HepG2 (cell line): ENCODE measurements around the gene ZNF526. TPM values are rescaled to one million over a fixed set of nuclear protein-coding genes. Genes with fewer than 3 reads are reported as not detected.

ENCODE experiments used
- CENPBD1 ChIP-seq: sonication (generic); formaldehyde crosslinking; IDR thresholded peaks from 2 replicates; pipeline ENCODE4 v1.8.0; 2022; ENCODE audit warnings: missing genetic modification reagents, low read depth, mild to moderate bottlenecking, borderline replicate concordance
- DNMT3B ChIP-seq: conservative IDR thresholded peaks from 2 replicates; pipeline ENCODE4 v1.6.1; 2016; ENCODE audit warnings: missing biosample characterization, control low read depth
- GATA4 ChIP-seq: sonication (generic); IDR thresholded peaks from 2 replicates; pipeline ENCODE4 v1.6.1; 2016; ENCODE audit warnings: antibody characterized with exemption, low read depth, borderline replicate concordance
- HNRNPUL1 ChIP-seq: fragments of 200-400 bp; formaldehyde crosslinking; IDR thresholded peaks from 2 replicates; pipeline ENCODE4 v1.6.1; 2017; ENCODE audit warnings: low read depth, mild to moderate bottlenecking, low read length, moderate library complexity
- HOMEZ ChIP-seq: IDR thresholded peaks from 2 replicates; pipeline ENCODE4 v1.6.1; 2016; ENCODE audit warnings: low read depth
- JDP2 ChIP-seq: sonication (generic); formaldehyde crosslinking; IDR thresholded peaks from 2 replicates; pipeline ENCODE4 v1.8.1; 2022; ENCODE audit warnings: missing genetic modification reagents, borderline replicate concordance
- MTA3 ChIP-seq: sonication (generic); formaldehyde crosslinking; IDR thresholded peaks from 2 replicates; pipeline ENCODE4 v1.4.0; 2020; ENCODE audit warnings: missing genetic modification reagents
- NCOR1 ChIP-seq: fragments of 200-600 bp; sonication (generic); IDR thresholded peaks from 2 replicates; pipeline ENCODE4 v1.7.0; 2017; ENCODE audit warnings: antibody characterized with exemption, low read length, borderline replicate concordance
- NFE2L2 ChIP-seq: fragments of 150-350 bp; IDR thresholded peaks from 2 replicates; pipeline ENCODE4 v1.6.1; 2014; ENCODE audit warnings: low read length
- SP2 ChIP-seq: sonication (generic); formaldehyde crosslinking; IDR thresholded peaks from 2 replicates; pipeline ENCODE4 v1.5.1; 2020; ENCODE audit warnings: mild to moderate bottlenecking, missing genetic modification reagents
- SRY ChIP-seq: sonication (generic); formaldehyde crosslinking; IDR thresholded peaks from 2 replicates; pipeline ENCODE4 v1.8.0; 2022; ENCODE audit warnings: mild to moderate bottlenecking, missing genetic modification reagents
- TCF7L2 ChIP-seq: IDR thresholded peaks from 2 replicates; pipeline ENCODE4 v1.6.1; 2011; ENCODE audit warnings: mild to moderate bottlenecking, low read depth, low read length, moderate library complexity
- ZMYM2 ChIP-seq: sonication (generic); formaldehyde crosslinking; IDR thresholded peaks from 2 replicates; pipeline ENCODE4 v1.8.0; 2022; ENCODE audit warnings: mild to moderate bottlenecking, missing genetic modification reagents
- ZNF10 ChIP-seq: sonication (generic); formaldehyde crosslinking; IDR thresholded peaks from 2 replicates; pipeline ENCODE4 v1.4.0; 2020; ENCODE audit warnings: mild to moderate bottlenecking, low read depth, missing genetic modification reagents, borderline replicate concordance
- ZNF275 ChIP-seq: sonication (generic); formaldehyde crosslinking; IDR thresholded peaks from 2 replicates; pipeline ENCODE4 v1.8.0; 2022; ENCODE audit warnings: missing genetic modification reagents, mild to moderate bottlenecking, inconsistent platforms, borderline replicate concordance
- ZNF30 ChIP-seq: sonication (generic); formaldehyde crosslinking; IDR thresholded peaks from 2 replicates; pipeline ENCODE4 v1.5.0; 2020; ENCODE audit warnings: mild to moderate bottlenecking, missing genetic modification reagents
- ZNF367 ChIP-seq: sonication (generic); formaldehyde crosslinking; IDR thresholded peaks from 2 replicates; pipeline ENCODE4 v1.4.0; 2020; ENCODE audit warnings: missing genetic modification reagents, borderline replicate concordance
- ZNF569 ChIP-seq: sonication (generic); formaldehyde crosslinking; IDR thresholded peaks from 2 replicates; pipeline ENCODE4 v1.5.0; 2020; ENCODE audit warnings: mild to moderate bottlenecking, missing genetic modification reagents, moderate library complexity, borderline replicate concordance
- ZNF605 ChIP-seq: sonication (generic); formaldehyde crosslinking; IDR thresholded peaks from 2 replicates; pipeline ENCODE4 v1.8.0; 2022; ENCODE audit warnings: mild to moderate bottlenecking, missing genetic modification reagents
- ZNF7 ChIP-seq: IDR thresholded peaks from 2 replicates; pipeline ENCODE4 v1.6.1; 2016; ENCODE audit warnings: missing biosample characterization, missing genetic modification reagents
- ZNF766 ChIP-seq: sonication (generic); formaldehyde crosslinking; IDR thresholded peaks from 2 replicates; pipeline ENCODE4 v1.5.0; 2020; ENCODE audit warnings: missing genetic modification reagents, borderline replicate concordance
- ZNF878 ChIP-seq: sonication (generic); formaldehyde crosslinking; IDR thresholded peaks from 2 replicates; pipeline ENCODE4 v1.8.1; 2023; ENCODE audit warnings: mild to moderate bottlenecking, missing genetic modification reagents, moderate library complexity
- ZUFSP ChIP-seq: sonication (generic); formaldehyde crosslinking; IDR thresholded peaks from 2 replicates; pipeline ENCODE4 v1.9.0; 2021; ENCODE audit warnings: missing genetic modification reagents, mild to moderate bottlenecking, borderline replicate concordance
- polyA plus RNA-seq, 8 experiments: library from polyadenylated mRNA; depleted of rRNA in 3 of 8; stranded (reverse) in 7 of 8; unstranded in 1 of 8; fragments of >200 nt; fragmentation: Illumina TruSeq in 4 of 8; extraction: Trizol in 4 of 8; gene quantifications; 2 replicates each; pipeline versions ENCODE4 v1.2.1 to v1.2.3, GENCODE V29; 2011 to 2016; ENCODE audit warnings: low read depth in 4 of 8, missing spikeins in 1 of 8, mixed read lengths in 1 of 8; ENCODE audit not compliant: insufficient read depth in 1 of 8
- total RNA-seq, 5 experiments: library from RNA; depleted of rRNA; stranded (reverse); fragments of >200 nt; fragmentation: Illumina TruSeq; extraction: Trizol; gene quantifications; 2 replicates each; pipeline ENCODE4 v1.2.3, GENCODE V29; 2016; ENCODE audit warnings: low read depth in 1 of 5
- TF ChIP-seq, protein P1 (sequence below): sonication (generic); formaldehyde crosslinking; IDR thresholded peaks from 2 replicates; pipeline ENCODE4 v1.4.0; 2020; ENCODE audit warnings: mild to moderate bottlenecking, missing genetic modification reagents

ZNF526 gene
- total and polyA plus RNA-seq, 2 of the 13 experiments (the other 11 are each of a cell fraction or from before 2014, with no cell fraction given), result 3.3 to 8.4 TPM

GRCh38 chr19:42219812-42220750, at the start of gene ZNF526 (continued):
- TF ChIP-seq NCOR1, result no peak
- peak; percentile 82; the same call in 1 of the 2 replicates for TF ChIP-seq GATA4
- TF ChIP-seq DNMT3B (CRISPR knock-in tag), result no peak
- TF ChIP-seq, protein P1, sequence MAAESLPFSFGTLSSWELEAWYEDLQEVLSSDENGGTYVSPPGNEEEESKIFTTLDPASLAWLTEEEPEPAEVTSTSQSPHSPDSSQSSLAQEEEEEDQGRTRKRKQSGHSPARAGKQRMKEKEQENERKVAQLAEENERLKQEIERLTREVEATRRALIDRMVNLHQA (CRISPR knock-in tag), result no peak
- no peak for TF ChIP-seq ZUFSP (CRISPR knock-in tag)
- TF ChIP-seq ZNF367 (CRISPR knock-in tag), result no peak
- no peak for TF ChIP-seq CENPBD1 (CRISPR knock-in tag)
- TF ChIP-seq TCF7L2, result no peak
- TF ChIP-seq ZMYM2 (CRISPR knock-in tag), result no peak
- TF ChIP-seq ZNF766 (CRISPR knock-in tag), result no peak
- no peak for TF ChIP-seq HOMEZ
- no peak for TF ChIP-seq ZNF878 (CRISPR knock-in tag)
- no peak for TF ChIP-seq MTA3 (CRISPR knock-in tag)
- TF ChIP-seq ZNF10 (CRISPR knock-in tag), result no peak
- 0 out of 2 replicates have a peak, but pooled peaks have one; percentile 61 for TF ChIP-seq SRY
- no peak for TF ChIP-seq HNRNPUL1
- TF ChIP-seq ZNF30, result no peak
- no peak for TF ChIP-seq JDP2 (CRISPR knock-in tag)
- TF ChIP-seq ZNF7 (CRISPR knock-in tag), result no peak
- no peak for TF ChIP-seq ZNF275 (CRISPR knock-in tag)
- TF ChIP-seq SP2 (CRISPR knock-in tag), result peak; percentile 74
- peak; percentile 92 for TF ChIP-seq ZNF605 (CRISPR knock-in tag)
- TF ChIP-seq NFE2L2, result no peak
- no peak for TF ChIP-seq ZNF569 (CRISPR knock-in tag)
